ENCODE results near the gene KRT79. TPM values are rescaled to one million over a fixed set of nuclear protein-coding genes. Genes with fewer than 3 reads are reported as not detected.

KRT79 gene
- total and polyA plus RNA-seq, 8 donors = 0.15 TPM; not detected in 7

DNA sequence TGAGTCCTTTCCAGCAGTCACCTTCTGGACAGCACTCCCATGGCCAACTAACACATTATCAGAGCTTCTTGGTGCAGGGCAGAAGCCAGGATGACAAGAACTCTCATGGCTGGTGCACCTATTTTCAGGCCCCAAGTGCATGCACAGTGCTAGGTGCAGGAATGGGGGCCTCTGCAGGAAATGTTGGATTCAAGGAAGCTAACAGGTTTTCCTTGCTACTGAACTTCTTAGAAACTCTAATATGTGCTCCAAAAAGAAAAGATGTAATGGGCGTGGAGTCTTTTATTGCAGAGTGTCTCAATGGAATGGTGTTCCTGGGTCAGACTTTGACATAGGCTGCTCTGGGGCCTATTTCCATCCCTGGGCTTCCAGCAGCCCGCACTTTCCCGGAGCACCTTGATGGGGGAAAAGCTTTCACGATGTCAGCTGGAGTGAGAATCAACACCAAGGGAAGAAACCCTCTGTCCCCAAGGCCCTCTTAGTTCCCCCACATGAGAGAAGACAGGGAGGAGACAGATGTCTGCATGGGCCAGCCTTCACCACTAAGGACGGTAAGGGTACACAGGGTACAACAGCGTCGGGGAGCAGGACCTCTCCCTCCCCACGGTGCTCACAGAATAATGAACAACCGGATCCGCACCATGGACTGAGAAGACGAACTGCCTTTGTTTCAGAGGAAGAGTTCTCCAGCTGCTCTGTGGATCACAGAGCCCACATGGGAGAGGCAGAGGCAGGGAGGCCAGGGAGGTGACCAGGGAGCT is 45.1 kb downstream of the KRT79 start:
- H3K4me1 ChIP-seq = peaks cover 0 to 11% (median 8%) of the 10 kb centered on the region in 4 donors
- DNase-seq = no peak
- 92 to 96% (median 95%) methylated on average over 11 of the region's 11 CpGs for WGBS, 5 donors
- no peak overlapping the region for H3K27ac ChIP-seq
- H3K36me3 ChIP-seq = no peaks in the 10 kb centered on the region
- intact Hi-C loops (cut with DNase I; ENCODE audit: low total_unique reads) = no loop called here
- TF ChIP-seq POLR2A (IDR thresholded peaks at IDR 0.05) = no peak
- no peak for TF ChIP-seq EP300 (IDR thresholded peaks at IDR 0.05)
- TF ChIP-seq, protein P1, sequence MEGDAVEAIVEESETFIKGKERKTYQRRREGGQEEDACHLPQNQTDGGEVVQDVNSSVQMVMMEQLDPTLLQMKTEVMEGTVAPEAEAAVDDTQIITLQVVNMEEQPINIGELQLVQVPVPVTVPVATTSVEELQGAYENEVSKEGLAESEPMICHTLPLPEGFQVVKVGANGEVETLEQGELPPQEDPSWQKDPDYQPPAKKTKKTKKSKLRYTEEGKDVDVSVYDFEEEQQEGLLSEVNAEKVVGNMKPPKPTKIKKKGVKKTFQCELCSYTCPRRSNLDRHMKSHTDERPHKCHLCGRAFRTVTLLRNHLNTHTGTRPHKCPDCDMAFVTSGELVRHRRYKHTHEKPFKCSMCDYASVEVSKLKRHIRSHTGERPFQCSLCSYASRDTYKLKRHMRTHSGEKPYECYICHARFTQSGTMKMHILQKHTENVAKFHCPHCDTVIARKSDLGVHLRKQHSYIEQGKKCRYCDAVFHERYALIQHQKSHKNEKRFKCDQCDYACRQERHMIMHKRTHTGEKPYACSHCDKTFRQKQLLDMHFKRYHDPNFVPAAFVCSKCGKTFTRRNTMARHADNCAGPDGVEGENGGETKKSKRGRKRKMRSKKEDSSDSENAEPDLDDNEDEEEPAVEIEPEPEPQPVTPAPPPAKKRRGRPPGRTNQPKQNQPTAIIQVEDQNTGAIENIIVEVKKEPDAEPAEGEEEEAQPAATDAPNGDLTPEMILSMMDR (IDR thresholded peaks at IDR 0.05) = no peak
- no peak for TF ChIP-seq POLR2AphosphoS5 (IDR thresholded peaks at IDR 0.05)
- H3K9me3 ChIP-seq = no peaks in the 10 kb centered on the region
- H3K27me3 ChIP-seq = peaks cover 0 to 68% (median 31%) of the 10 kb centered on the region in 3 donors
- H3K4me3 ChIP-seq = no peak overlapping the region

DNA sequence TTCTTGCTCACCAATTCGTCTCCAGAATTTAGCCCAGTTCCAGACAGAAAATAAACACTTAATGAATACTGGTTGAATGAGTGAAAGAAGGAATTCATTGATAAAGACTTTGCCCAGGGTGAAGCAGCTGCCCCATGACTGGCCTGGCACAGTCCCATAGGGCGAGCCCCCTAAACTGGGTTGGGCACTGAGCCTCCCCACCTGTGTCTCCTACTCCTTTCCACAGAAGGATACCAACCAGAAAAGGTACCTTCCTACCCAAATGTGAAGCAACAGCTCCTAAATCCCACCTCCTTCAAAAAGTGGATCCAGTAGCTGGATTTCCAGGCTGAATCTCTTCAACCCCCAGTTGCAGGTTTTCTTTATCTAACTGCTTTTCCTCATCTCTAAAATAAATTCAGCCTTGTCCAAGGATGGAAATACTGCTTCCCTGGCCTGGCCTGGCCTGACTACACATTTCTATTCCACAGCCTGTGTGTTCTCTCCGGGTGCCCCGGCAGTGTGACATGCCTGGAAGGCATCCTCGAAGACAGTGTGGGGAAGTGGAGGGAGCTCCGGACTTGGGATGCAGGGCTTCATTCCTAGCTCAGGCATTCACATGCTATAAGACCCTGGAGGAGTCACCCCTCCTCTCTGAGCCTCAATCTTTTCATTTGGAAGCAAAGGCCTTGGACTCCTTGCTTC is 45.8 kb downstream of the KRT79 start:
- DNase-seq = no peak
- H3K36me3 ChIP-seq = no peaks in the 10 kb centered on the region

DNA sequence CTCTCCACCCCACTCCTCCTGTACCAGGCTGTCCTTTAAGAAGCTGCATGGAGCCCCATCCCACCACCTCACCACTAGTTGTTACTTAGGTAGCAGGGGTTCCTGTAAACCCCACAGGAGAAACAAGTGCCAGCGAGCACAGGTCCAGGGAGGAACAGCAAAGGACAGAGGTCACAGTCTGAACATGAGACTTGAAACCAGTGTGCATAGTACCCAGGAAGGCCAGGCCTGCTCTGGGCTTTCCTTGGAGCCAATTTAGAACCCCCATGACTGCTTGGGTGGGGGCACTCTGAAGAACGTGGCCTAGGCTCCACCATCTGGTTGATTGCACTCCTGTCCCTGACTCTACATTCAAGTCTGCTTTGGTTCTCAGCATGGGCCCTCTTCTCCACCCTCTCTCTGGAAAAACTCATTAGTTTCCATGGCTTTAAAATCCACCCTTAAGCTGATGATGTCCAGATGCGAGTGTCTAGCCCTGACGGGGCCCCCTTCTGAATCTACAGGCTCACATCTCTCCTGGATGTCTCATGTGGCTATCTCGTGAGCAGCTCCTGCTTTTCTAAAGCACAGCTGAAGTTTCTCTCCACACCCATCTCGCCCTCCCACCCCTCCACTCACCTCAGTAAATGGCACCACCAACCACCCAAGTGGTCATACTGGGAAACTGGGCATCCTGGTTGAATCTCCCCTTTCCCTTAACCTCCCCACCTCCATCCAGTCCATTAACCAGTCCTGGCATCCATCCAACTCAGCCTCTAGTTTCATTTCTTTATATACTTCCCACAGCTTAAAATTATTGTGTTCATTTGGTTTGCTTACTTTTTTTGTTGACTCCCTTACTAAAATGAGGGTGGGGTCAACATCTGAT is 46.6 kb downstream of the KRT79 start:
- Histone ChIP-seq H3K4me3 (no peak overlapping the region), H3K27me3 (peaks cover 0 to 60% (median 31%) of the 10 kb centered on the region in 3 donors), H3K27ac (no peak overlapping the region), H3K4me1 (peaks cover 0 to 11% (median 8%) of the 10 kb centered on the region in 4 donors), H3K9me3 (no peaks in the 10 kb centered on the region), H3K36me3 (no peaks in the 10 kb centered on the region)
- intact Hi-C loops (cut with DNase I; ENCODE audit: low total_unique reads) = no loop called here
- no peak for TF ChIP-seq POLR2A (IDR thresholded peaks at IDR 0.05)
- TF ChIP-seq POLR2AphosphoS5 (IDR thresholded peaks at IDR 0.05) = no peak
- TF ChIP-seq, protein P1 (IDR thresholded peaks at IDR 0.05) = no peak
- no peak for TF ChIP-seq EP300 (IDR thresholded peaks at IDR 0.05)
- 63 to 77% (median 76%) methylated on average over 6 of the region's 6 CpGs for WGBS, 5 donors
- DNase-seq = peak in 1 of 2 donors; percentile 56

More for the DNA sequence above, 45.8 kb downstream of the KRT79 start:
- H3K27me3 ChIP-seq = peaks cover 0 to 64% (median 31%) of the 10 kb centered on the region in 3 donors
- H3K4me3 ChIP-seq = no peak overlapping the region
- peaks cover 0 to 11% (median 8%) of the 10 kb centered on the region in 4 donors for H3K4me1 ChIP-seq
- WGBS, 5 donors = 64 to 77% (median 72%) methylated on average over 5 to 6 of the region's 6 CpGs
- H3K27ac ChIP-seq = no peak overlapping the region
- TF ChIP-seq, protein P1 (IDR thresholded peaks at IDR 0.05) = no peak
- no peak for TF ChIP-seq POLR2A (IDR thresholded peaks at IDR 0.05)
- no peak for TF ChIP-seq EP300 (IDR thresholded peaks at IDR 0.05)
- no peak for TF ChIP-seq POLR2AphosphoS5 (IDR thresholded peaks at IDR 0.05)
- intact Hi-C loops (cut with DNase I; ENCODE audit: low total_unique reads) = no loop called here
- H3K9me3 ChIP-seq = no peaks in the 10 kb centered on the region

DNA sequence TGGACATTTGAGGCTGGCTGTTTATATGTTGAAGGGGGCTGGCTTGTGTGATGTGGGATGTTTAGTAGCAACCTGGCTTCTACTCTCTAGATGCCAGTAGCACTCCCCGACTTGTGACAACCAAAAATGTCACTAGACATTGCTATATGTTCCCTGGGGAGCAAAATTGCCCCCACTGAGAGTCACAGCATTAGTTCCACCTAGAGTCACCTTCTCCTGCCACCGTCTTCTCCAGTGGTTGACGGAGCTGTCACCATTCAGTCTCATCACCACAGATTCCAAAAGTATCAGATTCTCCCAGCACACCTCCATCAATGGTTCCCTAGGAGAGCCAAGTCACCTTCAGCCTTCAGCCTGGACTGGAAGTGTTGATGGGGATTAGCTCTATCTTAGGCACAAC is 49.2 kb downstream of the KRT79 start:
- H3K27me3 ChIP-seq = peaks cover 0 to 41% (median 16%) of the 10 kb centered on the region in 3 donors
- no peaks in the 10 kb centered on the region for H3K36me3 ChIP-seq
- TF ChIP-seq EP300 (IDR thresholded peaks at IDR 0.05) (no peak), POLR2A (IDR thresholded peaks at IDR 0.05) (no peak), POLR2AphosphoS5 (IDR thresholded peaks at IDR 0.05) (no peak)
- TF ChIP-seq, protein P1 (IDR thresholded peaks at IDR 0.05) = no peak
- 78 to 83% (median 82%) methylated on average over 3 of the region's 3 CpGs for WGBS, 5 donors
- peaks cover 0 to 4% (median 2%) of the 10 kb centered on the region in 4 donors for H3K4me1 ChIP-seq
- intact Hi-C loops (cut with DNase I; ENCODE audit: low total_unique reads) = no loop called here
- no peak overlapping the region for H3K4me3 ChIP-seq
- DNase-seq = no peak
- no peak overlapping the region for H3K27ac ChIP-seq
- no peaks in the 10 kb centered on the region for H3K9me3 ChIP-seq

All from stomach (tissue), 9 donors.